BLaER1 (cell line): Measurements from ENCODE around the gene PDE9A.

Experiments used
- H3K27ac ChIP-seq: shearing (Covaris generic); formaldehyde crosslinking; 2 replicates; pipeline ENCODE4 v1.8.1; 2022
- H3K27me3 ChIP-seq: shearing (Covaris generic); formaldehyde crosslinking; 2 replicates; pipeline ENCODE4 v1.8.1; 2022
- H3K36me3 ChIP-seq: shearing (Covaris generic); formaldehyde crosslinking; 2 replicates; pipeline ENCODE4 v1.8.1; 2022
- H3K4me1 ChIP-seq: shearing (Covaris generic); formaldehyde crosslinking; 2 replicates; pipeline ENCODE4 v1.8.1; 2022
- H3K4me2 ChIP-seq: shearing (Covaris generic); formaldehyde crosslinking; 2 replicates; pipeline ENCODE4 v1.8.1; 2022
- H3K4me3 ChIP-seq: shearing (Covaris generic); formaldehyde crosslinking; 2 replicates; pipeline ENCODE4 v1.8.1; 2022
- H3K9ac ChIP-seq: shearing (Covaris generic); formaldehyde crosslinking; 2 replicates; pipeline ENCODE4 v1.8.1; 2022
- H3K9me3 ChIP-seq: shearing (Covaris generic); formaldehyde crosslinking; 2 replicates; pipeline ENCODE4 v1.8.1; 2022
- H4K20me1 ChIP-seq: shearing (Covaris generic); formaldehyde crosslinking; 2 replicates; pipeline ENCODE4 v1.8.1; 2022
- Cebpa-rat ChIP-seq: shearing (Covaris generic); IDR thresholded peaks from 2 replicates; pipeline ENCODE4 v1.8.1; 2022

PDE9A gene

DNA sequence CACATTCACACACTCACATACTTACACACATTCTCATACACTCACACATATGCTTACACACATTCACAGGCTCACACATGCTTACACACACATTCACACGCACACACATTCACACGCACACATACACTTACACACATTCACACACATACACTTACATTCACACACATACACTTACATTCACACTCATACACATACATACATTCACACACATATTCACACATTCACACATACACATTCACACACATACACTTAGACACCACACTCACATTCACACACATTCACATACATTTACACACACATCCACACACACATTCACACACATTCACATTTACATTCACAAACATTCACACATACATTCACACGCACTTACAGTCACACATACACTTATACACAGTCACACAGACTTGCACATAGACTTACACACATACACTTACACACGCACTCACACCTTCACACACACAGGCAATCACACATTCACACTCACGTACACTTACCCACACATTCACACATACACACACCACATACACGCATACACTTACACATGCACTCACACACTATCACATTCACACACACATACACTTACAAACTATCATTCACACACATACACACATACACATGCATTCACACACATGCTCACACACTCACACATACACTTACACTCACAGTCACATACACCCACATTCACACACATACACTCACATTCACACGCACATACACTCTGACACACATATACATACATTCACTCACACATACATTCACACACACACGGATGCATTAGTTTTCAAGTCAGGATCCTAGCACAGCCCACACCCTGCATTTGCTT lies 16.8 kb downstream of the PDE9A start:
- H4K20me1 ChIP-seq, result peaks cover 86% of the 10 kb centered on the region
- no peak overlapping the region for H3K4me3 ChIP-seq
- no peaks in the 10 kb centered on the region for H3K36me3 ChIP-seq
- H3K27ac ChIP-seq, result no peak overlapping the region
- peaks cover 74% of the 10 kb centered on the region for H3K4me1 ChIP-seq
- peak overlapping the region; percentile 90 for H3K4me2 ChIP-seq
- H3K9ac ChIP-seq, result no peak overlapping the region
- TF ChIP-seq Cebpa-rat, result no peak
- no peaks in the 10 kb centered on the region for H3K9me3 ChIP-seq
- peaks cover 94% of the 10 kb centered on the region for H3K27me3 ChIP-seq

DNA sequence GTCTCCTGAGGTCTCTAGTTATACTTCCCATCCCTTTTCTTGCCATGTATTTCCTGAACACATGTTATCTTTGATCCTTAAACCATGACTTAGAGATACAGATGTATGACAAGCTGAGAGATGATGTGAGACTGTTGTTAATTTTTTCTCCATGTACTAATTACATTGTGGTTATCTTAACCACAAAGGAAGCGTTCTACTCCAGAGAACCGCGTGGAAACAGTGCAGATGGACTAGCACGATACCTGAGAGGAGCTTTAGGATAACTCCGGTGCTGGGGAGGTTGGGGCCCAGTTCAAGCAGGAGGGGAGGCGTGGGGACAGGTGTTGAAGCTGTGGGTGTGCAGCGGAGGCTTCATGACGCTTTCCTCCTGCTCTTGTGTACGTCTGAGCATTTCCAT lies 17.5 kb downstream of the PDE9A start:
- Histone ChIP-seq H3K27me3 (peaks cover 94% of the 10 kb centered on the region), H3K4me3 (no peak overlapping the region), H3K4me2 (peak overlapping the region; percentile 90), H3K9me3 (no peaks in the 10 kb centered on the region), H3K36me3 (no peaks in the 10 kb centered on the region), H4K20me1 (peaks cover 87% of the 10 kb centered on the region), H3K9ac (no peak overlapping the region), H3K27ac (no peak overlapping the region), H3K4me1 (peaks cover 68% of the 10 kb centered on the region)
- no peak for TF ChIP-seq Cebpa-rat

DNA sequence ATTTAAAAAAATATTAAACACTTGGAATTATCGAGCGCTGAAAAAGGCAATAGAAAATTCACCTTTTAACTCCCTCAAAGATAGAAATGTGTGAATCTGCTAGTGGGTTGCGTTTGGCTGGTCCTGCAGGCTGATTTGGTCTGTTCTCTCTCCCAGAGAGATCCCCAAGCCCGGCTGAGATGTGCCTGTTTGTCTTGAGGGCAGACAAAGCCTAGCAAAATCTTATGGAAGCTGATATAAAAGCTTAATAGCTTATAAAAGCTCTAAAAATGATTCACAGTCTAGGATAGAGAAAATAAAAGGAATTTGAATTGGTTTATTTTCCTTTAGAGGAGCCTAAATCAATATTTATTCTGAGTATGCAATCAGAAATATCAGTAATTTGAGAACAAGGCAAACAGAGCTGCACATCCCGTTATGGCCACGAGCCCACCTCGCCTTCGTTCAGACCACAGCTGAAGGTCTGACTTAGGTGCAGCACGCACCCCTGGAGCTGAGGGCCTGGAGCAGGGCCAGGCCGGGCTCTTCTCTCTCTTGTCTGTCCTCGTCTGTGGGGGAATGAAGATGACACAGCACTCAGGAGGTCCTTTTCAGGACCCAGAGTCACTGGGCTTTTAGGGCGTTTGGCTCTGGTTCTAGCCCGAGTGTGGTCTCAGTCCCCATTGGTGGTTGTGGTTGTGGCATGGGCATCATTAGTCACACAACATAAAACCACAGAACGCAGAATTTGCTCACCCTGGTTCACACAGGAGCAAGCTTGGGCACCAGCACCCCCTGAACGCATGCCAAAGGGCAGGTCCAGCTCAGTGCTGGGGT lies 18.6 kb downstream of the PDE9A start:
- Histone ChIP-seq H3K27ac (no peak overlapping the region), H3K4me1 (peaks cover 64% of the 10 kb centered on the region), H3K4me3 (no peak overlapping the region), H3K27me3 (peaks cover 94% of the 10 kb centered on the region), H4K20me1 (peaks cover 93% of the 10 kb centered on the region), H3K9ac (no peak overlapping the region), H3K9me3 (no peaks in the 10 kb centered on the region), H3K36me3 (no peaks in the 10 kb centered on the region), H3K4me2 (peak overlapping the region; percentile 90)
- no peak for TF ChIP-seq Cebpa-rat

DNA sequence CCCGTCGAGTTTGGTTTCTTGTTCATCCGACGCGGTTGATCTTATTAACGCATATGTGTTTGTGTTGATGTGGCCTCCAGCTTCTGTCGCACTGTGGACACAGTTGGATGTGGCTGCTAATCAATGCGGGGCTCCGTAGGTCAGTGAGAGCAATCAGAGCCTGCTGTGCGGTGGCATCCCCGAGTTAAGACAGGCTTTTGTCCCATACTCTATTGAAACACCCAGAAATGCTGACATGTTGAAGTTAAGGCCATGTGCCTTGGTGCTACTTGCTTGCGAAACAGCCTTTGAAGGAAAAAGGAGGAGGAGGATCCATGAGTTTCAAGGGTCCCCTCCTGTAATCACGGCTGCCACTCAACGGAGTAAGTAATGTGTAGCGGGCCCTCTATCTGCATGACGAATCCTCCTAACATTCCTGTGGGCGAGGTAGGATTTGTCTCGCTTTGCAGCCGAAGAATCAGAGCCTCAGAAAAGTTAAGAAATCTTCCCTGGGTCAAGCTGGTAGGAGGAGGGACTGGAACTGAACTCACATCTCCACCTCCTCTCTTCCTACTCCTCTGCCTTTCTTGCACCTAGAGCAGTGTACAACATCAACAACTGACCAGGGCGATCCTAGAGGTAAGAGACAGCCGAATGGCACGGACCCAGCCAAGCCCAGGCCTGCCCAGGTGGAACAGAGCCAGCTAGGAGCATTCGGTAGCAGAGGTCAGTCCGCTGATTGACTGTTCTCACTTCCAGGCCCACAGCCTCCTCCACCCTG lies 19.5 kb downstream of the PDE9A start:
- Histone ChIP-seq H3K4me3 (no peak overlapping the region), H3K9me3 (no peaks in the 10 kb centered on the region), H3K4me1 (peaks cover 62% of the 10 kb centered on the region), H4K20me1 (peaks cover 96% of the 10 kb centered on the region), H3K36me3 (no peaks in the 10 kb centered on the region), H3K4me2 (no peak overlapping the region), H3K27ac (no peak overlapping the region), H3K27me3 (peaks cover 94% of the 10 kb centered on the region), H3K9ac (no peak overlapping the region)
- TF ChIP-seq Cebpa-rat, result 0 out of 2 replicates have a peak, but pooled peaks have one; percentile 34

DNA sequence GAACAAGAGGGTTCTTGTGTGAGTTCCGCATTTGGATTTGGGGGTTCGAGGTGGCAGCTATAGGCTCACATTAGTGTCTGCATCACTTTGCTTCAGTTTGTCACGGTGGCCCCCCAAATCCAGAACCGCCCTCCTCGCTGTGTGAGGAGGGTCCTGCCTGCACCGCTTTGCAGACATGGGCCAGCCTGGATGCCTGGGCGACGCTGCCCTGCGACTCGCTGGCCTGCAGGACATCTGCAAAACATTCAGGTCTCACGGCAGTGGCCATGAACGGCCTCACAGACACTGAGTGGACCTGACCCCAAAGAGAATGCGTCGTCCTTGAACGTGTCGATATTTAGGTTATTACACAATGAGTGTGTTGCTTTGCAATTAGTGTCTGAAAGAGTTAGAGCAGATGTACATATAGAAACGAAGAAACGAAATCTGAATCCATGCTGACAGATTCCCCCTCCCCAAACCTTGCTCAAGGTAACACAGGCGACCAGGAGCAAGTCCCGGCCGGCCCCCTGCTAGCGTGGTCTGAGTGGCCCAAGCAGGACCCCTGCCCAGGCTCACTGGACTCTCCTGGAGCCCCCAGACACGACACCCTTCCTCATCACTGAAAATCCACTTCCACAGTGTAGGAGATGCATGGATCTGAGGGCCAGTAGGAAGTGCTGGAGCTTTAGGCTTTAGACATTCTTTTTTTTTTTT lies 20.4 kb downstream of the PDE9A start:
- Histone ChIP-seq H3K9me3 (no peaks in the 10 kb centered on the region), H3K27me3 (peaks cover 94% of the 10 kb centered on the region), H3K36me3 (no peaks in the 10 kb centered on the region), H3K4me3 (no peak overlapping the region), H3K9ac (no peak overlapping the region), H3K4me1 (peaks cover 62% of the 10 kb centered on the region), H4K20me1 (peaks cover 96% of the 10 kb centered on the region), H3K27ac (no peak overlapping the region), H3K4me2 (no peak overlapping the region)
- no peak for TF ChIP-seq Cebpa-rat

DNA sequence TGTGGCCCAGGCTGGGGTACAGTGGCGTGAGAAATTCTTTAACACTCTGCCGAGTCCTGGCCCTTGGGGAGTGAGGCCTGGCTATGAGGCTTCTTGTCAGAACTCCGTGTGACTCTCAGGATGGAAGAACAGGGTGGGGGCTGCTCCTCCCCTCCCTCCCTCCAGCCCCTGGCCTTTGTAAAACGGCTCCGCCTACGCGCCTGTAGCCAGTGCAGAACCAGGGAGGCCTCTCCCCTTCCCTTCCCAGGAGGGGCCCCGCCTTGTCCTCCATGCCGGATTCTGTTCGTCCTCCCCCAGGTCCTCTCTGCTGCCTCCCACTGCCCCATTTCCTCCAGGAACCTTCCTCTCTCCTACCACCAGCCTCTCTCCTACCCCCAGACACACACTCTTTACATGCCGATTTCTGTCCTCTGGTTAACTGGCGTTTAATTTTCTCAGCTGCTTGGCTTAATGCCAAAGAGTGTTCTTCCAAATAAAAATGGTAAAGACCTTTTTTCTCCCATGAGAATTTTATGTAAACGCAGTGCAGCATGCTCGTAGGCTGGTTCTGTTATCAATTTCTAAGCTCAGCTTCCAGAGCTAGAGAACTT lies 21.0 kb downstream of the PDE9A start:
- peaks cover 94% of the 10 kb centered on the region for H3K27me3 ChIP-seq
- no peak overlapping the region for H3K4me2 ChIP-seq

DNA sequence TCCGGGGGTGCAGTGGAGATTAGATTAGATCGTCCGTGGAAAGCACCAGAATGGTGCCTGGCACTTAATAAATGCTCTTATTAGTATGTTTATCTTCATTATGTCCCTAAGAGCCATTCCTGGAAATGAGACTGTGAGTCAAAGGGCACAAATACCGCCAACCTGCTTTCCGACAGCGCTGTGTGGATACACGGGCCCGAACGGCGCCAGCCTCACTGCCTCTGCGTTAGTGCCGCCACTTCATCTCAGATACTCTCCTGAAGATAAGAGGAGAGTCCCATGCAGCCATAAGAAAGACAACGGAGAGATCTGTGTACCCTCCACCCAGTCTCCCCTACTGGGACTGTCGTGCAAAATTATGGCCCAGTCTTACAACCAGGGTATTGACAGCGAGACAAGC lies 22.0 kb downstream of the PDE9A start:
- Histone ChIP-seq H3K4me1 (peaks cover 48% of the 10 kb centered on the region), H3K27me3 (peaks cover 94% of the 10 kb centered on the region), H3K9ac (no peak overlapping the region), H4K20me1 (peaks cover 85% of the 10 kb centered on the region), H3K9me3 (no peaks in the 10 kb centered on the region), H3K36me3 (no peaks in the 10 kb centered on the region), H3K4me3 (no peak overlapping the region), H3K4me2 (no peak overlapping the region), H3K27ac (no peak overlapping the region)
- no peak for TF ChIP-seq Cebpa-rat

More for the DNA sequence above, 21.0 kb downstream of the PDE9A start:
- Histone ChIP-seq H3K36me3 (no peaks in the 10 kb centered on the region), H3K4me1 (peaks cover 58% of the 10 kb centered on the region), H3K9me3 (no peaks in the 10 kb centered on the region), H3K27ac (no peak overlapping the region), H3K4me3 (no peak overlapping the region), H3K9ac (no peak overlapping the region), H4K20me1 (peaks cover 91% of the 10 kb centered on the region)
- no peak for TF ChIP-seq Cebpa-rat

DNA sequence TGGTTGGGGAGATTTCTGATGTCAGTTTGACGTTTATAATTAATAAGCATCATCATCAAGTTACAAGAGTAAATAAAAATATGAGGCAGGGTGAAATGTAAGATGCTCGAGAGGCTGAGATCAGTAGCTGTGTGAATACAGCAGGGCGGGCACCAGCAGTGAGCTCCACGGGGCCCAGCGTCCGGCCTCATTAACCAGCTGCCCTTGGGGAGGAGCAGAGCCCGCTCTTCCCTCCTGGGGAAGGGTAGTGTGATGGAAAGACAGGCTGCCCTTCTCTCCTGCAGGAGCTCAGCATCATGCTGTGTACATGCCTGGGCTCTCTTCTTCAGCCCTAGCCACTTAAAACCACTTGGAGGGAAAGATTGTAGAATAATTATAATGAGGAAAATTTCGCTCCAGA lies 23.4 kb downstream of the PDE9A start:
- no peak for TF ChIP-seq Cebpa-rat
- no peak overlapping the region for H3K4me2 ChIP-seq
- no peaks in the 10 kb centered on the region for H3K9me3 ChIP-seq
- no peaks in the 10 kb centered on the region for H3K36me3 ChIP-seq
- peaks cover 34% of the 10 kb centered on the region for H3K4me1 ChIP-seq
- peaks cover 100% of the 10 kb centered on the region for H3K27me3 ChIP-seq
- H4K20me1 ChIP-seq, result peaks cover 71% of the 10 kb centered on the region
- H3K4me3 ChIP-seq, result no peak overlapping the region
- no peak overlapping the region for H3K9ac ChIP-seq
- H3K27ac ChIP-seq, result no peak overlapping the region
